Dendritic cell treated with granulocyte-macrophage colony-stimulating factor and Interleukin-4, amounts not matched to agents 40 ng/mL and 50 ng/mL, for 4 days (primary cell): ENCODE results near the gene OR7G1.

Source experiments
- H3K27ac Mint-ChIP-seq: one replicate; pipeline ENCODE4 v1.8.0; 2022; ENCODE audit warnings: mild to moderate bottlenecking, mixed read lengths
- H3K27me3 Mint-ChIP-seq: one replicate; pipeline ENCODE4 v1.8.0; 2022; ENCODE audit warnings: mild to moderate bottlenecking, mixed read lengths
- H3K36me3 Mint-ChIP-seq: one replicate; pipeline ENCODE4 v1.8.0; 2022; ENCODE audit warnings: low read depth, mixed read lengths
- H3K4me1 Mint-ChIP-seq: one replicate; pipeline ENCODE4 v1.8.0; 2022; ENCODE audit warnings: low read depth, mixed read lengths
- H3K4me3 Mint-ChIP-seq: one replicate; pipeline ENCODE4 v1.8.0; 2022; ENCODE audit warnings: mild to moderate bottlenecking, moderate library complexity, mixed read lengths
- H3K9me3 Mint-ChIP-seq: one replicate; pipeline ENCODE4 v1.8.0; 2022; ENCODE audit warnings: mixed read lengths
- intact Hi-C: fragments of 100-400 bp; cut with micrococcal nuclease; formaldehyde crosslinking; loops from one replicate; pipeline ENCODE4 v1.15.0; 2022

OR7G1 gene, protein sequence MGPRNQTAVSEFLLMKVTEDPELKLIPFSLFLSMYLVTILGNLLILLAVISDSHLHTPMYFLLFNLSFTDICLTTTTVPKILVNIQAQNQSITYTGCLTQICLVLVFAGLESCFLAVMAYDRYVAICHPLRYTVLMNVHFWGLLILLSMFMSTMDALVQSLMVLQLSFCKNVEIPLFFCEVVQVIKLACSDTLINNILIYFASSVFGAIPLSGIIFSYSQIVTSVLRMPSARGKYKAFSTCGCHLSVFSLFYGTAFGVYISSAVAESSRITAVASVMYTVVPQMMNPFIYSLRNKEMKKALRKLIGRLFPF

DNA sequence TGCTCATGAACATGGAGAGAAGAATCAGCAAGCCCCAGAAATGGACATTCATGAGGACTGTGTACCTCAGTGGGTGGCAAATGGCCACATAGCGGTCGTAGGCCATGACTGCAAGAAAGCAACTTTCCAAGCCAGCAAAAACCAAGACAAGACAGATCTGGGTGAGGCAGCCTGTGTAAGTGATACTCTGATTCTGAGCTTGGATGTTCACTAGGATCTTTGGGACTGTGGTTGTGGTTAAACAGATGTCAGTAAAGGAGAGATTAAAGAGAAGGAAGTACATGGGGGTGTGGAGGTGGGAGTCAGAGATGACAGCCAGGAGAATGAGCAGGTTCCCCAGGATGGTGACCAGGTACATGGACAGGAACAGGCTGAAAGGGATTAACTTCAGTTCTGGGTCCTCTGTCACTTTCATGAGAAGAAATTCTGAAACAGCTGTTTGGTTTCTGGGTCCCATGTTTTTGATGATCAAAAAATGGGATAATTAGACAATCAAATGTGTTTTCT lies at the start of gene OR7G1:
OR7G1 (minus strand) TSS at position 457 of the 507 bp plus-strand sequence; CDS start at position 457, 0 bp downstream.
- no peaks in the 10 kb centered on the region for H3K4me1 Mint-ChIP-seq
- H3K27me3 Mint-ChIP-seq: peaks cover 39% of the 10 kb centered on the region
- intact Hi-C loops: no loop called here
- H3K9me3 Mint-ChIP-seq: no peaks in the 10 kb centered on the region
- no peak within 1 kb of the TSS for H3K27ac Mint-ChIP-seq
- no peak within 1 kb of the TSS for H3K4me3 Mint-ChIP-seq
- no peaks in the 10 kb centered on the region for H3K36me3 Mint-ChIP-seq

DNA sequence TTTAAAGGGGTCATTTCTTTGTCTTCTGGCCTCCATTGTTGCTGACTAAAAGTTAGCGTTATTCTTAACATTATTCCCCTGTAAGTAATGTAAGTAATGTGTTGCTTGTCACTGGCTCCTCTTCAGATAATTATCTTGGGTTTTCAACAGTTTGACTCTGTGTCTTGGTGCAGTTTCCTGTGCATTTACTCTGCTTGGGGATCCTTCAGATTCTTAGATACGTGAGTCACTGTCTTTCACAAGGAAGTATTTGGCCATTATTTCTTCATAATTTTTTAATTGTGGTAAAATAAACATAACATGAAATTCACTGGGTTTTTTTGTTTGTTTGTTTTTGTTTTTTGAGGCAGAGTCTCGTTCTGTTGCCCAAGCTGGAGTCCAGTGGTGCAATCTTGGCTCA lies 49.7 kb upstream of the OR7G1 start:
- Mint-ChIP-seq H3K27me3 (no peaks in the 10 kb centered on the region), H3K27ac (peak overlapping the region; percentile 88), H3K4me3 (no peak overlapping the region), H3K4me1 (peaks cover 59% of the 10 kb centered on the region), H3K9me3 (peaks cover 31% of the 10 kb centered on the region), H3K36me3 (peaks cover 94% of the 10 kb centered on the region)
- intact Hi-C loops: no loop called here

DNA sequence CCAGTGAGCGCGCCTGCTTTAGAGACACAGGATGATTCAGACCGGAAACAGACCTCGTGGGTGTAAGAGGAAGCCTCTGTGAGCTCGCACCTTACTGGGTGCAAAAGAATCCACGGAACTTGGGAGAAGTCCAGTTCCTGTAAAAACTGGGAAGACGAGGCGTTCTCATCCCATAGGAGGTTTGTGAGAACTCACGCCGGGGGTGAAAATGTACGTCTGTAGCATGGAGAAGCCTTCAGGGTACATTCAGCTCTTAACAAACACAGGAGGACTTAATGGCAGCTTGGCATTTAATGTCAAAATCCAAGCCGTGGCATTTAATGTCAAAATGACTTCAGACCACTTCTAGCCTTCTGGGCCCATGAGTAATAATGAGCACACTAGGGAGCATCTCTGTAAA lies 45.9 kb upstream of the OR7G1 start:
- Mint-ChIP-seq H3K4me1 (peaks cover 35% of the 10 kb centered on the region), H3K36me3 (peaks cover 100% of the 10 kb centered on the region), H3K9me3 (peaks cover 58% of the 10 kb centered on the region), H3K27ac (peak overlapping the region; percentile 22), H3K4me3 (no peak overlapping the region), H3K27me3 (no peaks in the 10 kb centered on the region)
- intact Hi-C loops: no loop called here

DNA sequence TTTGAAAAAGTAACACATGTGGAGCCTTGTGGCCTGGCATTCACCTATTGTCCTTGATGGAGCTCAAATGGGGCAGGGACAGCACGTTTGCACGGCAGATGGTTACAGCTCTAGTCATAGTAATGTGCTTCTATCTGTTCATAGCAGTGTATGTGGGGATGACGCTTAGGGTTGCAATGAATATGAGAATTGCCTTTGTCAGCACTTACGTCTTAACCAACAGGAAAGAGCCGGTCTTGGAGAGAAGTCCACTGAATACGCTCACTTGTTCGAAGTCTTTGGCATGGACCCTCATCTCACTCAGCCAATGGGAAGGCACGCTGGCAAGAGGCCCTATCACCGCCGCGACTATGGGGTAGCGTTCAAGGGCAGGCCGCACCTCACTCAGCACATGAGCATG lies 44.3 kb upstream of the OR7G1 start:
- Mint-ChIP-seq H3K36me3 (peaks cover 100% of the 10 kb centered on the region), H3K27ac (no peak overlapping the region), H3K4me3 (no peak overlapping the region), H3K9me3 (peaks cover 57% of the 10 kb centered on the region), H3K4me1 (peaks cover 35% of the 10 kb centered on the region), H3K27me3 (no peaks in the 10 kb centered on the region)
- intact Hi-C loops: no loop called here

DNA sequence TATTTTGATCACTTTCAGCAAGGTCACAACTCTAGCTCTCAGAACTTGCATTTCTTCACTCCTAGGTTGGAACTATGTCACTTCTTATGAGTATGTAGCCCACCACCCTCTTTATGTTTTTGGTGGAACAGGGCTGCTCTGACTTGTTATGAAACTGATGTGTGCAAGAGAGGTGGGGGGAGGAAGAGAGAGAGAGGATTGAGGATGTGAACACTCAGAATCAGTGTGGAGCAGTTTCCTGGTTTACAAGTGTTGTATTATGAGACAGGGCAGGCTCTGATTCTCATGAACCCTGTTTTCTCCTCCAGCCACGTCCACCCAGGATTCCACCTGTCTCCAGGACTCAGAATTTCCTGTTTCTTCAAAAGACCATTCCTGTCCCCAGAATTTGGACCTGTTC lies 40.7 kb upstream of the OR7G1 start:
- Mint-ChIP-seq H3K4me1 (peaks cover 47% of the 10 kb centered on the region), H3K4me3 (peak overlapping the region; percentile 46), H3K36me3 (peaks cover 100% of the 10 kb centered on the region), H3K9me3 (peaks cover 63% of the 10 kb centered on the region), H3K27me3 (no peaks in the 10 kb centered on the region), H3K27ac (peak overlapping the region; percentile 67)
- intact Hi-C loops: no loop called here

DNA sequence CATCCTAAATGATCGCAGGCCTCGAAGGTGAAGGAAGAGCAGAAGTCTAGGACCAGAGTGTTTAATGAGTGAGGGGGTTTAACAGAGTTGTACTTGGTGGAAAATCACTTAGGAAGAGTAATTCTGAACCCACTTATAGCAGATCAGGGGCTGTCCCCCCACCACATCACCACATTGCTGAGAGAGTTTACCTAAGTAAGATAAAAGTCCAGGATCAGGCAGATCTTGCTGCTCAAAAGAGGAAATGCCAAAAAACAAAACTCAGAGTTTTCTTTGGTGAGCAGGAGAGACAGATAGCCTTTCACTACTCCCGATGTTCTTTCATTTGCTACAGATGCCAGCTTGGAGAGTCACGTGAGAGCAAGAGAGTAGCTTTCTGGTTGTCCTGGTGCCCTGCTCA lies 40.0 kb upstream of the OR7G1 start:
- H3K27me3 Mint-ChIP-seq: no peaks in the 10 kb centered on the region
- peaks cover 54% of the 10 kb centered on the region for H3K4me1 Mint-ChIP-seq
- H3K36me3 Mint-ChIP-seq: peaks cover 100% of the 10 kb centered on the region
- H3K9me3 Mint-ChIP-seq: peaks cover 63% of the 10 kb centered on the region
- H3K4me3 Mint-ChIP-seq: no peak overlapping the region
- H3K27ac Mint-ChIP-seq: peak overlapping the region; percentile 67
- intact Hi-C loops: no loop called here

DNA sequence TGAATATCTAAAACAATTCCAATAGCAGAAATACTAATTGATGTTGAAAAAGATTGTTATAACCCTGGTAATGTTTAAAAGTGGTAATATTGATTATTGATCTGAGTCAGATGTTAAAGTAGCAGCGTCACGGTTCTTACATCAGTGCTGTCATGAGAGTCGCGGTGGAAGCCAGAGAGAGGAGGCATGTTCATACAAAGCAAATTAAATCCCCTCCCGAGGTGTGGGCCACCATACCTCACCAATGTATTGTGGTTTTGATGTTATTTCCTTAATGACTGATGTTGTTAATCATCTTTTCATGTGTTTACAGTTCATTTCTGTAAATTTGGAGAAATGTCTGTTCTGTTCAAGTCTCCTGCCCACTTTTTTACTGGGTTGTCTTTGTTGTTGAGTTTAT lies 35.8 kb upstream of the OR7G1 start:
- Mint-ChIP-seq H3K27me3 (no peaks in the 10 kb centered on the region), H3K4me3 (no peak overlapping the region), H3K27ac (no peak overlapping the region), H3K9me3 (peaks cover 67% of the 10 kb centered on the region), H3K4me1 (peaks cover 72% of the 10 kb centered on the region), H3K36me3 (peaks cover 100% of the 10 kb centered on the region)
- intact Hi-C loops: no loop called here

DNA sequence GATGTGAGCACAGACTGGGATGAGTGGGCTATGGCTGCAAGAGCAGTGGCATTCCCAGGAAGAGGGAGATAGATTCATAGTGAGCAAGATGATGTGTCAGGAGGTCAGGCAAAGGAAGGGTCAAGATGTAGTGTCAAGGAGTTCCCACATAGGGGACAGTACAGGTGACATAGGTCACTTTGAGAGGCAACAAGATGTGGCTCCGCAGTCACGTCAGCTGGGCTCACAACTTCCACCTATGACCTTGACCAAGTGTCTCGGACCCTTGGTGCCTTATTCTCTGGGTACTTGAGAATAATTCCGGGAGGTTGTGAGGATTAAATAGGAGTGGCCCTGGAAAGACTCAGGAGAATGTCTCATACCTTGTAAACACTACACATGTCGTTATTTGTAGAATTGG lies 35.1 kb upstream of the OR7G1 start:
- Mint-ChIP-seq H3K4me3 (no peak overlapping the region), H3K9me3 (peaks cover 72% of the 10 kb centered on the region), H3K36me3 (peaks cover 100% of the 10 kb centered on the region), H3K27me3 (no peaks in the 10 kb centered on the region), H3K4me1 (peaks cover 65% of the 10 kb centered on the region), H3K27ac (peak overlapping the region; percentile 25)
- intact Hi-C loops: no loop called here

DNA sequence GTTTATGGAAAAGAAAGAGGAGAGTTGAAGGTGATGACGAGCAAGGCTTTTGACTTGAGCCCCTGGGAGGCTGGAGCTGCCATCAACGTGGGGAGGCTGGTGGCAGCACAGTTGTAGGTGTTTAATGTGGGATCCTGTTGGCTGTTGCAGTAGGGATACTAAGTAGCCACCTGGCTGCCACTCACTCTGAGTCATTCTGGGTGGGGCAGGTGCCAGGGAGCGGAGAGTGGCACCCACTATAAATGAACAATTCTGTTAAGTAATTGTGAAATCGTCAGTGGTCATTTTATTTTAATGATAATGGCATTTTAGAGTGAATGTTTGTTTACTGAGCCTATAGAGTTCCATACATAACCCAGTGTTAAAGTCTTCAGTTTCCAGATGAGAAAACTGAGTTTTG lies 34.4 kb upstream of the OR7G1 start:
- intact Hi-C loops: no loop called here
- Mint-ChIP-seq H3K27ac (peak overlapping the region; percentile 25), H3K4me3 (no peak overlapping the region), H3K27me3 (no peaks in the 10 kb centered on the region), H3K4me1 (peaks cover 58% of the 10 kb centered on the region), H3K9me3 (peaks cover 78% of the 10 kb centered on the region), H3K36me3 (peaks cover 100% of the 10 kb centered on the region)

DNA sequence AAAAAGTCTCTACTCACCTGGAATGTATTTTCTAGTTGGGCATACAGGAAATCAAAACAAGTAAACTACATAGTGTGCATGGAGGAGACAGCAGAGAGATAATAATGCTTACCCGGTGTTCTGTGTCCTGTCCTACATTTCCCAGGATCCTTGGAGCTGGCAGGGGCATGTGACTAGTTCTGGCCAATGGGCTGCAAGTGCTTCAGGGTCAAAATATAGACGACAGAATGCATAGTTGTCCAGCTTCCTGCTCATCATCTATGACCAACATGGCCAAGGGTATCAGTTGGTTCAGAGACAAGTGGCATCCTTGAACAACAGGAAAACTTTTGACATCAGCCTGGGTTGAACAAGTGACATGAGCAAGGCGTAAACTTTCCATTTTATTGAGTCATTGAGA lies 33.1 kb upstream of the OR7G1 start:
- H3K4me3 Mint-ChIP-seq: no peak overlapping the region
- peaks cover 100% of the 10 kb centered on the region for H3K36me3 Mint-ChIP-seq
- H3K27ac Mint-ChIP-seq: peak overlapping the region; percentile 25
- H3K4me1 Mint-ChIP-seq: peaks cover 45% of the 10 kb centered on the region
- peaks cover 88% of the 10 kb centered on the region for H3K9me3 Mint-ChIP-seq
- intact Hi-C loops: no loop called here
- no peaks in the 10 kb centered on the region for H3K27me3 Mint-ChIP-seq

DNA sequence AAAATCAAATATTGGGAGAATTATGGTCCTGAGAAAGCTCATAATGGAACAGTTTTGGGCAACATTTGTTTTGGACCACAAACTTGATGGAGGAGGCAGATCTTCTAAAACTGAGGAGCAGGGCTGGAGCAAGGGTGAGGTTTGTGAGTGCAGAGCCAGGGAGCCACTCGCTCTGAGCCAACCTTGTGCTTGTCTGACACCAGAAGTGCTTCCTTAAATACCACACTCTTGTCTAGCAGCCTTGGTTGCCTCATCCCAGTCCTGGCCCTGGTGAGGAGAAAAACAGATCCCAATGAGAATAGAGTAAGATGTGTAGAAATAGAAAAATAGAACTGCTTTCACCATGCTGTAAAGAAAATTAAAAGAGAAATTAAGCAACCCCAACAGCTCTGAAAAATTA lies 31.3 kb upstream of the OR7G1 start:
- H3K27me3 Mint-ChIP-seq: no peaks in the 10 kb centered on the region
- H3K4me1 Mint-ChIP-seq: peaks cover 45% of the 10 kb centered on the region
- no peak overlapping the region for H3K4me3 Mint-ChIP-seq
- H3K9me3 Mint-ChIP-seq: peaks cover 74% of the 10 kb centered on the region
- intact Hi-C loops: no loop called here
- peaks cover 100% of the 10 kb centered on the region for H3K36me3 Mint-ChIP-seq
- no peak overlapping the region for H3K27ac Mint-ChIP-seq

DNA sequence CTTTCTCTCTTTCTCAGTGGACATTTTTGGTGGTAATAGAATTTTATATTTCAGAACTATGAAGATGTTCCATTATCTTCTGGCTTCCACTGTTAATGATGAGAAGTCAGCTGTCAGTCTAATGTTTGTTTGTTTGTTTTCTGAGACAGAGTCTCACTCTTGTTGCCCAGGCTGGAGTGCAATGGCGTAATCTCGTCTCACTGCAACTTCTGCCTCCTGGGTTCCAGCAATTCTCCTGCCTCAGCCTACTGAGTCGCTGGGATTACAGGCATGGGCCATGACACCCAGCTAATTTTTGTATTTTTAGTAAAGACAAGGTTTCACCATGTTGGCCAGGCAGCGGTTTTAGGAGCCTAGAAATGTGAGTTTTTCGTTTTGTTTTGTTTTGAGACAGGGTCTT lies 29.4 kb upstream of the OR7G1 start:
- peaks cover 41% of the 10 kb centered on the region for H3K4me1 Mint-ChIP-seq
- H3K27me3 Mint-ChIP-seq: no peaks in the 10 kb centered on the region
- intact Hi-C loops: no loop called here
- peaks cover 56% of the 10 kb centered on the region for H3K9me3 Mint-ChIP-seq
- H3K27ac Mint-ChIP-seq: no peak overlapping the region
- H3K4me3 Mint-ChIP-seq: no peak overlapping the region
- H3K36me3 Mint-ChIP-seq: peaks cover 99% of the 10 kb centered on the region

DNA sequence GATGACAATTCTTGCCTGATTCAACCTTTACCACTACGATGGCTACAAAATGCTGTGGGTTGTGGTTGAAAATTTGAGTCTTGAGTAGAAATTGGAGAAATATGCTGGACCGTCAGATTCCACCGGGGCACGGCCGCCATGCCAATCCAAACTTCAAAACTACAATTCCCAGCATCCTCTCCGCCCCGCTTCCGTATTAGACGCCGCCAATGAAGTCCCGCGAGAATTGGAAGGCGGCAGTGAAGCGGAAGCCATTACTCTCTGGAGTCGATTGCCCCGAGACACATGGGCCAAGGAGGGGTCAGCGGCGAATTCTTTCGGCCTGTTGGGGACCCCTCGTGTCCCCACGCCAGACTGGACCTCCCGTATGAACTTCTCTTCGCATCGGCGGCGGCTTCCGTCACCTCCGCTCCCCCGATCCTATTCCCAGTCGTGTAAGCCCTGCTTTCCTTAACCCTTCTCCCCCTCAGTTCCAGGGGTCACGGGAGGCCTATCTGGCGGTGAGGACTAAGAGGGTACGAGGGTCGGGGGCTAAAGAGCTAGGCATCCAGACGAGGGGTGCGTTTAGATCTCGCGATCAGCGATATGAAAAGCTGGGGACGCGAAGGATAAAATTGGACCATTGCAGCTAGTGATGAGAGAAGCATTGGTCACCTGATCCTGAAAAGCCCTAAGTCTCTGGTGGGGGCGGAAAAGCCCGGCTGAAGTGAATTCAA lies 24.8 kb upstream of the OR7G1 start, which contains the start of gene ZNF317:
ZNF317 (plus strand) TSS at position 239 of the 716 bp plus-strand sequence. CDS start 15,620 bp downstream, outside the sequence.
- peak within 1 kb of the TSS; percentile 92 for H3K27ac Mint-ChIP-seq
- intact Hi-C loops: loop anchor here (1.0 kb wide), 1 partner anchor 169 kb away; the partner anchor contains the start of gene ZNF699
- H3K4me1 Mint-ChIP-seq: peaks cover 38% of the 10 kb centered on the region
- H3K36me3 Mint-ChIP-seq: peaks cover 53% of the 10 kb centered on the region
- peaks cover 5% of the 10 kb centered on the region for H3K27me3 Mint-ChIP-seq
- peaks cover 21% of the 10 kb centered on the region for H3K9me3 Mint-ChIP-seq
- H3K4me3 Mint-ChIP-seq: peak within 1 kb of the TSS; percentile 98

DNA sequence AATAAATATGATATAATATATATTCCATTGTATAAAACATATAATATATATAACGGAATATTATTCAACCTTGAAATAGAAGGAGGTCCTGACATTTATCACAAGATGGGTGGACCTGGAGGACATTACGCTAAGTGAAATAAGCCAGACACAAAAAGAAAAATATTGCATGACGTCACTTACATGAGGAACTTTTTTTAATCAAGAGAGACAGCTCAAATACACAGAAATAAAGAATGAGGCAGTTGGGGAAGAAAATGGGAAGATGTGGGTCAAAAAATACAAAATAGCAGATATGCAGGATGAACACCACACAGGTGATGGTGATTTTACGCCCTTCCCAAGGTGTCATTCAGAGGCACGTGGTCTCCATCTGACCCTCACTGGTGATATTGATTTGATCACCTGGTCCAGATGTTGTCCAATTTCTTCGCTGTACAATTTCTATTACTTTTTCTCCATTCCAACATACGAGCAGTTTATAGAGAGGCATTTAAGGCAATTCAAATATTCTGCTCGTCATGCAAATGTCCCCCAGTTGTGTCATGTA lies 24.1 kb upstream of the OR7G1 start:
- Mint-ChIP-seq H3K27me3 (peaks cover 5% of the 10 kb centered on the region), H3K4me1 (peaks cover 40% of the 10 kb centered on the region), H3K4me3 (peak overlapping the region; percentile 98), H3K27ac (peak overlapping the region; percentile 92), H3K9me3 (peaks cover 14% of the 10 kb centered on the region), H3K36me3 (peaks cover 47% of the 10 kb centered on the region)
- intact Hi-C loops: loop anchor here (1.0 to 5.0 kb wide), 4 partner anchors 170 to 653 kb away; partner anchors contain the start of genes ZNF561 and ZNF699
